NCI-H2196 treated with DMSO at 0.1 percent for 48 hours (cell line): ENCODE results near the gene ZFYVE1.
A peak's percentile ranks its signal among the peaks of the same experiment; 100 is the strongest.
"Not testable (repeated sequence)": the region's sequence is repeated elsewhere in the genome, so short reads cannot be mapped to it uniquely, and the experiment has no call there.

Experiments
- DNase-seq: peaks from one replicate; lab custom pipeline; 2025; ENCODE audit not compliant: unreplicated experiment; lab: John Stamatoyannopoulos, UW

Gene ZFYVE1

GRCh38 chr14:72961579-72962335 is 65.1 kb downstream of the ZFYVE1 start:
- no peak for DNase-seq

- DNase-seq = not testable (repeated sequence)
Measured at GRCh38 chr14:72961016-72961415, 65.9 kb downstream of the ZFYVE1 start.

- no peak for DNase-seq
Measured at GRCh38 chr14:72958548-72958947, 68.4 kb downstream of the ZFYVE1 start.

- DNase-seq = no peak
Measured at GRCh38 chr14:72957213-72957612, 69.7 kb downstream of the ZFYVE1 start.

- not testable (repeated sequence) for DNase-seq
Measured at GRCh38 chr14:72956741-72957140, 70.2 kb downstream of the ZFYVE1 start.

- DNase-seq = no peak
Measured at GRCh38 chr14:72952171-72952570, 74.7 kb downstream of the ZFYVE1 start.

GRCh38 chr14:72948481-72949138 is 78.3 kb downstream of the ZFYVE1 start:
- no peak for DNase-seq

GRCh38 chr14:72947366-72948160 is 79.3 kb downstream of the ZFYVE1 start:
- DNase-seq = no peak

GRCh38 chr14:72946491-72946890 is 80.4 kb downstream of the ZFYVE1 start:
- DNase-seq = no peak

GRCh38 chr14:72945356-72946027 is 81.4 kb downstream of the ZFYVE1 start:
- DNase-seq = no peak

- no peak for DNase-seq
Measured at GRCh38 chr14:72943876-72944430, 83.0 kb downstream of the ZFYVE1 start.

- no peak for DNase-seq
Measured at GRCh38 chr14:72942934-72943333, 84.0 kb downstream of the ZFYVE1 start.

- DNase-seq = no peak
Measured at GRCh38 chr14:72941286-72941985, 85.5 kb downstream of the ZFYVE1 start.

- DNase-seq = no peak
Measured at GRCh38 chr14:72939630-72940029, 87.3 kb downstream of the ZFYVE1 start.

GRCh38 chr14:72932893-72933292 is 94.0 kb downstream of the ZFYVE1 start:
- no peak for DNase-seq

- no peak for DNase-seq
Measured at GRCh38 chr14:72929316-72930080, 97.4 kb downstream of the ZFYVE1 start.

GRCh38 chr14:72928872-72929271 is 98.0 kb downstream of the ZFYVE1 start:
- no peak for DNase-seq

- peak; percentile 99 for DNase-seq
Measured at GRCh38 chr14:72926292-72927028, 100.4 kb downstream of the ZFYVE1 start, which contains the start of gene DCAF4. Gene DCAF4 (plus strand): TSS chr14:72926464. CDS start chr14:72937979, 11,515 bp downstream.

- DNase-seq = no peak
Measured at GRCh38 chr14:72925815-72926291, 101.1 kb downstream of the ZFYVE1 start.
